Measurements from ENCODE around the gene ATAD2B. TPM values are rescaled to one million over a fixed set of nuclear protein-coding genes. Genes with fewer than 3 reads are reported as not detected.
A peak's percentile ranks its signal among the peaks of the same experiment; 100 is the strongest.

Gene ATAD2B
- total RNA-seq, 1 experiment from 2014 or later = 19.7 TPM

DNA sequence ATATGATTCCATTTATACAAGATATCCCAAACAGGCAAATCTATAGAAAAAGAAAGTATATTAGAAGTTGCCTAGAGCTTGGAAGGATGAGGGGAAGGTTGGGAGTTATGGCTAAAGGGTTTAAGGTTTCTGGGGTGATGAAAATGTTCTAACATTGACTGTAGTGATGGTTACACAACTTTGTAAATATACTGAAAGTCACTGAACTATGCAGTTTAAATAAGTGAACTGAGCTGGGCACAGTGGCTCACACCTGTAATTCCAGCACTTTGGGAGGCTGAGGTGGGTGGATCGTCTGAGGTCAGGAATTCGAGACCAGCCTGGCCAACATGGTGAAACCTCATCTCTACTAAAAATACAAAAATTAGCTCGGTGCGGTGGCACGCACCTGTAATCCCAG is 91.5 kb downstream of the ATAD2B start:
- intact Hi-C loops (cut with micrococcal nuclease) = no loop called here
- POLR2A ChIA-PET = interaction anchor here (1.0 kb wide), 1 partner anchor 8 kb away, joined by 3 read pairs; no protein-coding TSS in a partner anchor
- no peak overlapping the region for H3K4me3 Mint-ChIP-seq (ENCODE audit: unreplicated experiment)
- H3K9me3 Mint-ChIP-seq (ENCODE audit: unreplicated experiment) = no peaks in the 10 kb centered on the region
- CTCF ChIA-PET = interaction anchor here (0.6 kb wide), 1 partner anchor 505 kb away, joined by 4 read pairs; no protein-coding TSS in a partner anchor
- no peak overlapping the region for H3K27ac Mint-ChIP-seq (ENCODE audit: low read depth, unreplicated experiment)
- no TSS peak for BruUV-seq (replicated peaks)
- TF ChIP-seq, protein P1, sequence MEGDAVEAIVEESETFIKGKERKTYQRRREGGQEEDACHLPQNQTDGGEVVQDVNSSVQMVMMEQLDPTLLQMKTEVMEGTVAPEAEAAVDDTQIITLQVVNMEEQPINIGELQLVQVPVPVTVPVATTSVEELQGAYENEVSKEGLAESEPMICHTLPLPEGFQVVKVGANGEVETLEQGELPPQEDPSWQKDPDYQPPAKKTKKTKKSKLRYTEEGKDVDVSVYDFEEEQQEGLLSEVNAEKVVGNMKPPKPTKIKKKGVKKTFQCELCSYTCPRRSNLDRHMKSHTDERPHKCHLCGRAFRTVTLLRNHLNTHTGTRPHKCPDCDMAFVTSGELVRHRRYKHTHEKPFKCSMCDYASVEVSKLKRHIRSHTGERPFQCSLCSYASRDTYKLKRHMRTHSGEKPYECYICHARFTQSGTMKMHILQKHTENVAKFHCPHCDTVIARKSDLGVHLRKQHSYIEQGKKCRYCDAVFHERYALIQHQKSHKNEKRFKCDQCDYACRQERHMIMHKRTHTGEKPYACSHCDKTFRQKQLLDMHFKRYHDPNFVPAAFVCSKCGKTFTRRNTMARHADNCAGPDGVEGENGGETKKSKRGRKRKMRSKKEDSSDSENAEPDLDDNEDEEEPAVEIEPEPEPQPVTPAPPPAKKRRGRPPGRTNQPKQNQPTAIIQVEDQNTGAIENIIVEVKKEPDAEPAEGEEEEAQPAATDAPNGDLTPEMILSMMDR (IDR thresholded peaks at IDR 0.05; ENCODE audit: unreplicated experiment) = no peak
- DNase-seq (ENCODE audit: unreplicated experiment) = no peak
- peaks cover 26% of the 10 kb centered on the region for H3K36me3 Mint-ChIP-seq (ENCODE audit: insufficient read depth, unreplicated experiment)
- no peaks in the 10 kb centered on the region for H3K4me1 Mint-ChIP-seq (ENCODE audit: insufficient read depth, unreplicated experiment)
- H3K27me3 Mint-ChIP-seq (ENCODE audit: insufficient read depth, unreplicated experiment) = no peaks in the 10 kb centered on the region

DNA sequence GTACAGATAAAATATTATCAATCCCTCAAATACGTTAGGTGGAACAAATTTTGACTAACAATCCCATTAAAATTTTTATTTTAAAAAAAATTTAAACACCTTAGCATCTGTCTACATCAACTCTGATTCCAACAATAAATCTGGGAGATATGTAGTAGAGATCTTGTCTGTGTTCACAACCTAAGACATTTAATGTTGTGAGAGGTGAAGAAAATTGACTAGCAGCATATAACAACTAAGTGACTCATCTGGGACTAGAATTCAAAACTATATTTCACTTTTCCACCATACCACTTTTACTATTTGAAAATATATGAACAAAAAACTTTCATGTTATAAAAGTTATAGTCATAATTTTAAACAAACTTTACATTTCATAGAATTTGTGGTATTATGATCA is 97.9 kb downstream of the ATAD2B start:
- ChIA-PET CTCF (interaction anchor here (1.5 to 3.0 kb wide), 3 partner anchors 25 to 256 kb away, joined by 4 to 17 read pairs (median 5); partner anchors contain the start of genes ATAD2B and TP53I3), POLR2A (interaction anchor here (6.2 kb wide), 1 partner anchor 97 kb away, joined by 69 read pairs; the partner anchor contains the start of gene ATAD2B)
- TF ChIP-seq, protein P1 (IDR thresholded peaks at IDR 0.05; ENCODE audit: unreplicated experiment) = no peak
- H3K27ac Mint-ChIP-seq (ENCODE audit: low read depth, unreplicated experiment) = peak overlapping the region; percentile 82
- H3K9me3 Mint-ChIP-seq (ENCODE audit: unreplicated experiment) = no peaks in the 10 kb centered on the region
- no TSS peak for BruUV-seq (replicated peaks)
- peaks cover 10% of the 10 kb centered on the region for H3K36me3 Mint-ChIP-seq (ENCODE audit: insufficient read depth, unreplicated experiment)
- no peaks in the 10 kb centered on the region for H3K27me3 Mint-ChIP-seq (ENCODE audit: insufficient read depth, unreplicated experiment)
- DNase-seq (ENCODE audit: unreplicated experiment) = peak; percentile 23
- H3K4me3 Mint-ChIP-seq (ENCODE audit: unreplicated experiment) = no peak overlapping the region
- intact Hi-C loops (cut with micrococcal nuclease) = loop anchor here (5.0 to 10.0 kb wide), 2 partner anchors 233 to 336 kb away; no protein-coding TSS in a partner anchor
- H3K4me1 Mint-ChIP-seq (ENCODE audit: insufficient read depth, unreplicated experiment) = peaks cover 27% of the 10 kb centered on the region

DNA sequence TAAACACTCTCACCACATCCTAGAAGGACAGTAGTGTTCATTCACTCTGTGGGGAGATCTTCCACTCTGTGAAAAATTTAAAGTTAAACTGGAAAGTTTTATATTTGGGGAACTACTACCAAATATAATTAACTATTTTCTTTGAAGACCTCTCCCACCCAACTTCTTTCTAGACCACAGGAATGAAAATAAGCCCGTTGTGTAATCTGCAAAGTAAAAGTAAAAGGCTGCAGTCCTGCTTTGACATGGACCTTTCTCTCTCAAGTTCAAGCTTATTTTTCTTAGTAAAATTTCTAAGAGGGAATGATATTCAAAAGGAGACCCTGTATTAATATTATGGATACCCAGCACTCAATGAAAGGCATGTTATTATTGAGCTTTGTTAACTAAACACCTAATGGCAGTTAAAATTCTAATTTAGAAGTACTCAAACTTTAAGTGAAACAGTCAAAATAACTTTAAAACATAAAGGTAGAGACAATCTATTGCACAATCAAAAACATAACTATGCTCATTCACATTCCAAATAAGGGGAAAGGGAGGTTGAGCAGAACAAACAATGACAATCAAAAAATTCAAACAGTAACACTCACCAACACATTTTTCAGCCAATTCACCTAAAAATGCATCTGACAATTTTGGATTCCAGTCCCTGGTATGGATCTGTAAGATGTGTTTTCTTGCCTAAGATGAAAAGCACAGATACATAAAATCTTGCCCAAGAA is 98.5 kb downstream of the ATAD2B start:
- Mint-ChIP-seq H3K4me3 (ENCODE audit: unreplicated experiment) (no peak overlapping the region), H3K4me1 (ENCODE audit: insufficient read depth, unreplicated experiment) (peaks cover 27% of the 10 kb centered on the region), H3K36me3 (ENCODE audit: insufficient read depth, unreplicated experiment) (peaks cover 10% of the 10 kb centered on the region), H3K27me3 (ENCODE audit: insufficient read depth, unreplicated experiment) (no peaks in the 10 kb centered on the region), H3K27ac (ENCODE audit: low read depth, unreplicated experiment) (peak overlapping the region; percentile 82), H3K9me3 (ENCODE audit: unreplicated experiment) (no peaks in the 10 kb centered on the region)
- TF ChIP-seq, protein P1 (IDR thresholded peaks at IDR 0.05; ENCODE audit: unreplicated experiment) = no peak
- peak; percentile 21 for DNase-seq (ENCODE audit: unreplicated experiment)
- ChIA-PET POLR2A (interaction anchor here (0.6 to 6.2 kb wide), 4 partner anchors 24 to 349 kb away, joined by 3 to 69 read pairs (median 8); partner anchors contain the start of gene ATAD2B), CTCF (interaction anchor here (0.5 to 3.0 kb wide), 4 partner anchors 24 to 256 kb away, joined by 3 to 17 read pairs (median 4); partner anchors contain the start of genes ATAD2B and TP53I3)
- intact Hi-C loops (cut with micrococcal nuclease) = loop anchor here (5.0 to 10.0 kb wide), 2 partner anchors 234 to 336 kb away; no protein-coding TSS in a partner anchor
- no TSS peak for BruUV-seq (replicated peaks)

DNA sequence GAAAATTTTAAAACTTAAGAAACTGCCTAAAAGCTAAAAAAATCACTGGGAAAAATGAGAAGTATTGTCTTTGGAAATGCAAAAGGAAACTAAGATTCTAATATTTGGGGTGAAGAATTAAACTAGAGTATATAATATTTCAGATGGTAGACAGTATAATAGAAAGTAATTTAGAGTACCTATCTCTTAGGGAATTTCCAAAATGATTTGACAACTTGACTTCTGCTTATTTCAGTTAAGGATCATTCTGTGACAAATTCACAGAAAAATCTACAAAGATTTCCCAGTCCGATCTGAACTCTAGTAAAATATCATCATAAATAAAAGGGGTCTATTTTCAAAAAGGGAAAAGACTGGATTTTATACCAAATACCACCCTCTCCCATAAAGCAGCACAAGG is 99.6 kb downstream of the ATAD2B start:
- DNase-seq (ENCODE audit: unreplicated experiment) = no peak
- intact Hi-C loops (cut with micrococcal nuclease) = loop anchor here (5.0 to 10.0 kb wide), 2 partner anchors 235 to 338 kb away; no protein-coding TSS in a partner anchor
- peaks cover 10% of the 10 kb centered on the region for H3K36me3 Mint-ChIP-seq (ENCODE audit: insufficient read depth, unreplicated experiment)
- H3K4me3 Mint-ChIP-seq (ENCODE audit: unreplicated experiment) = no peak overlapping the region
- TF ChIP-seq, protein P1 (IDR thresholded peaks at IDR 0.05; ENCODE audit: unreplicated experiment) = no peak
- CTCF ChIA-PET = interaction anchor here (0.6 to 3.0 kb wide), 4 partner anchors 23 to 259 kb away, joined by 3 to 17 read pairs (median 4); partner anchors contain the start of genes ATAD2B and TP53I3
- H3K4me1 Mint-ChIP-seq (ENCODE audit: insufficient read depth, unreplicated experiment) = peaks cover 27% of the 10 kb centered on the region
- POLR2A ChIA-PET = interaction anchor here (0.6 to 6.2 kb wide), 13 partner anchors 10 to 543 kb away, joined by 3 to 69 read pairs (median 4); partner anchors contain the start of genes ATAD2B, SF3B6 and TP53I3
- H3K9me3 Mint-ChIP-seq (ENCODE audit: unreplicated experiment) = no peaks in the 10 kb centered on the region
- no TSS peak for BruUV-seq (replicated peaks)
- H3K27ac Mint-ChIP-seq (ENCODE audit: low read depth, unreplicated experiment) = peak overlapping the region; percentile 82
- H3K27me3 Mint-ChIP-seq (ENCODE audit: insufficient read depth, unreplicated experiment) = no peaks in the 10 kb centered on the region

Data from MCF 10A (cell line).